Stimulated activated CD4-positive, alpha-beta T cell treated with anti-CD3 and anti-CD28 coated beads, TNF-alpha, amount 100 ng/mL, for 1 hour (primary cell): ENCODE data around the gene NRXN3.

Experiments used
- DNase-seq, 3 donors: peaks; one replicate each; pipeline ENCODE4 v3.0.0-alpha.2; 2020; ENCODE audit warnings: low read depth in 3 of 3, low spot score in 1 of 3

NRXN3 gene

GRCh38 chr14:78705989-78706388 is 535.8 kb downstream of the NRXN3 start:
- no peak for DNase-seq

GRCh38 chr14:78709795-78710557 is 539.8 kb downstream of the NRXN3 start:
- no peak for DNase-seq

- DNase-seq = no peak
Measured at GRCh38 chr14:78710963-78711362, 540.8 kb downstream of the NRXN3 start.

- DNase-seq = no peak
Measured at GRCh38 chr14:78713716-78714115, 543.5 kb downstream of the NRXN3 start.

GRCh38 chr14:78714711-78715110 is 544.5 kb downstream of the NRXN3 start:
- no peak for DNase-seq

GRCh38 chr14:78721756-78722480 is 551.7 kb downstream of the NRXN3 start:
- DNase-seq = no peak

GRCh38 chr14:78725086-78725485 is 554.9 kb downstream of the NRXN3 start:
- DNase-seq = no peak

- DNase-seq = no peak
Measured at GRCh38 chr14:78737116-78737515, 566.9 kb downstream of the NRXN3 start.

- DNase-seq = no peak
Measured at GRCh38 chr14:78737601-78738000, 567.4 kb downstream of the NRXN3 start.

- DNase-seq = no peak
Measured at GRCh38 chr14:78746086-78746595, 576.0 kb downstream of the NRXN3 start.

GRCh38 chr14:78747813-78748212 is 577.6 kb downstream of the NRXN3 start:
- DNase-seq = no peak

GRCh38 chr14:78752518-78753188 is 582.5 kb downstream of the NRXN3 start:
- DNase-seq = no peak

- DNase-seq = no peak
Measured at GRCh38 chr14:78754059-78754458, 583.9 kb downstream of the NRXN3 start.

- no peak for DNase-seq
Measured at GRCh38 chr14:78758333-78758732, 588.2 kb downstream of the NRXN3 start.

GRCh38 chr14:78762331-78762730 is 592.2 kb downstream of the NRXN3 start:
- no peak for DNase-seq

GRCh38 chr14:78763746-78764145 is 593.6 kb downstream of the NRXN3 start:
- DNase-seq = no peak

- no peak for DNase-seq
Measured at GRCh38 chr14:78764240-78764639, 594.1 kb downstream of the NRXN3 start.

- DNase-seq = no peak
Measured at GRCh38 chr14:78764645-78765044, 594.5 kb downstream of the NRXN3 start.

GRCh38 chr14:78767436-78767835 is 597.3 kb downstream of the NRXN3 start:
- DNase-seq = no peak

GRCh38 chr14:78782551-78782950 is 612.4 kb downstream of the NRXN3 start:
- DNase-seq = no peak

GRCh38 chr14:78785265-78785664 is 615.1 kb downstream of the NRXN3 start:
- DNase-seq = no peak
